Left lobe of liver (tissue), 2 donors: ENCODE data around the gene DLL1. TPM values are rescaled to one million over a fixed set of nuclear protein-coding genes. Genes with fewer than 3 reads are reported as not detected.

Source experiments
- ATAC-seq: fragments of 200-7000 bp; cut with Tn5 transposase; one replicate; pipeline ENCODE4 v1.9.1; 2020; ENCODE audit warnings: mild to moderate bottlenecking, moderate library complexity
- DNase-seq: peaks from one replicate; pipeline ENCODE4 v3.0.0-alpha.2; 2020; ENCODE audit warnings: low spot score
- total RNA-seq: library from RNA; stranded (reverse); gene quantifications from one replicate; pipeline ENCODE4 v1.2.1, GENCODE V29; 2021
- donor health status: DM: no; HTN: no; CAD: no; lungs with moderate emphysema.
- donor health status: DM: no; HTN: yes; CAD: no.

DLL1 gene
- total RNA-seq, 1 donor from 2014 or later: 4.9 TPM

DNA sequence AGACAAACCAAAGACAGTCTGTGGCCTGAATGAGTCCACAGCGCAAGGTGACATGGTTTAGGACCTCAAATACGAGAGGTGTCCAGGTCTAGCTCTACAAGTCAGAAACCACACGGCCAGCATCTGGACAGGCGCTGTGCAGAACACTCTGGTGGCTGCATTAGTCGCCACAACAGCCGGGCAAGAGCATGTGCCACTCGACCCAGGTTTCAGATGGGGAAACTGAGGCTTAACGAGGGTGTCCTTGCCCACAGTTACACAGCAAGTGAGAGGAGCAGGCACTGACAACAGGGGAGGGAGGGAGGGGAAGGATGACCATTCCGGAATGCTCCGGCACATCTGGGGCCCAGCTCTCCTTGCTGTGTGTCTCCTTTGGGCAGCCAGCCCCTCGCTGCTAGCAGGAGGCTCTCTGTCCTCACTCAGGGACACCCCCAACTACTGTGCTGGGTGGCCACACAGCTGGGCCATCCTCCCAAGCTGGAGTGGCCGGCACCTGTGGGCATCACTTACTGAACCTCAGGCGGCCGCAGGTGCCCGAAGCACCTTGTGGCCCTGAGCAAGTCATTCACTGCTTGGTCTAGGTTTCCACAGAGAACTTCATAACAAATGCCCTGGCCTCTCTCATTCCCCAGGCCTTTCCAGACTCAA is 6.6 kb downstream of the DLL1 start:
- no peak for ATAC-seq
- peak; percentile 37 for DNase-seq

GRCh38 chr6:170283212-170284081 is 7.4 kb downstream of the DLL1 start:
- ATAC-seq: no peak
- no peak for DNase-seq

- DNase-seq: no peak
- no peak for ATAC-seq
These were observed 8.2 kb downstream of the DLL1 start for GRCh38 chr6:170282512-170283158.

DNA sequence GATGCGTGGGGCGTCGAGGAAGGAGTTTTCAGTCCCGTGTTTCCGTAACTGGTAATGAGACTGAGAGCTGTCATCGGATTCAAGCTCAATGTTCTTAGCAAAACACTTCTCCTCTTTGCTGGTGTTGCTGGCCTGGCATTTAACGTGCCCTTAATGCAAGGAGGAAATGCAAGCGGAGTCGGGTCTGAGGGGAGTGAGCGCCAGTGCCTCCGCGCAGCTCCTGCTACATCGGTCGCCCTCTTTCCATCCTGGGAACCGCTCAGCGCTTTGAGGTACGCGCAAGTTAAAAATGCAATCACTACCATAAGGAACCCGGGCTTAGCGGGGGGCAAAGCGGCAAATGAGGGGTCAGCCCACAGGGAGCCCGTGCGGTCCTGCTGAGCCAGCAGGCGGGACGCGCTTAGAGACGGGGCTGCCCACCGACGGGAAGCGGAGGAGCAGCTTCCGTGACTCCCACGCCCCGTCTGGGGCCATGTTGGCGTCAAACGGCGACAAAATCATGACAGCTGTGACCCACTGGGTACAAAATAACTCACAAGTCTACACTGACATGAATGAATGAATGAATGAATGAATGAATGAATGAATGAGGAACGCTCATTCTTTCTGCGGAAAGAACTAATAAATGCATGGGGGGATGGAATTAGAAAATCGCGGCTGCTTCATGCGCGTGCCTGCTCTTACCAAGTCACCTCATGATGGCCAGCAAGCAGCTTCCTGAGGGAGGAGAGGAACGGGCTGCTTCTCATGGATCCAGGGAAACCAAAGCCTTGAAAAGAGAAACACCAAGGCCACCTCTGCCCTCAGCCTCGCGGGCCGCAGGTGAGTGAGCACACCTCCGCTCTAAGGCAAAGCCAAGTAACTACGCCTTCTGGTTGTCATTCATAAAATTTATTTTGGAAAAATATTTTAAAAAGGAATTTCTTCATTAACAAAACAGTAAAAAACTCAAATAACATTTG is 9.3 kb downstream of the DLL1 start:
- ATAC-seq: no peak
- no peak for DNase-seq

DNA sequence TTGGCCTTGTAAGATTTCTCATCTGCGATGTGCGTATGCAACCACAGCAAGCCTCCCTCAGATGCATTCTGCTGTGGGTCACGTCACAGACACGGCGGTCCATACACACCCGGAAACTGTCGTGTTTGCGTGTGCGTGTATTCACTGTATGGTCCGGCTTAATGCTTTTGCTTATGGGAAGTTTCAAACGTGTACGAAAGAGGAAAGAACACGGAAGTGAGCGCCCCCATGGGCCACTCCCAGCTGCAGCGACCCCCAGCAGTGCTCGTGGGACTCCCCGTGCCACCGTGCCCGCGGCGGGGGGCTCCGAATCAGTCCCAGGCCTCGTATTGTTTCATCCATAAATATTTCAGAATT is 10.2 kb downstream of the DLL1 start:
- ATAC-seq: no peak
- DNase-seq: no peak

GRCh38 chr6:170279977-170280688 is 10.7 kb downstream of the DLL1 start:
- ATAC-seq: peak; percentile 60
- peak; percentile 72 for DNase-seq

DNA sequence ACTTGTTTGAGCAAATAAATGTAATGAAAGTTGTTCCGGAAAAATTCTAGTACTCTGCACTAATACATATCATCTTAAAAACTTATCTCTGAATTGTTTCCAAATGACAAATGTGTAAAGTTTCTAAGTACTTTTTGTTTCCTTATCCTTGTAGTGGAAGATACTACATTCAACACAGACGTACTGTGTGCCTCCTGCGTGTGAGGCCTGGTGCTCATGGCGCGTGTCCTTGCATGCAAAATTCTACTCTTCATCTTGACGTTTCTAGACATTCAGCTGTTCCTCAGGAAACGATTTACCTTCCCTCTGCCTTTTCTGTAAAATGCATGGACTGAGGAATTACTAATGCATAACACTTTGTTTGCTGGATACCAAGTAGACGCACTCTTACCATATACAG is 11.5 kb downstream of the DLL1 start:
- no peak for ATAC-seq
- DNase-seq: no peak

DNA sequence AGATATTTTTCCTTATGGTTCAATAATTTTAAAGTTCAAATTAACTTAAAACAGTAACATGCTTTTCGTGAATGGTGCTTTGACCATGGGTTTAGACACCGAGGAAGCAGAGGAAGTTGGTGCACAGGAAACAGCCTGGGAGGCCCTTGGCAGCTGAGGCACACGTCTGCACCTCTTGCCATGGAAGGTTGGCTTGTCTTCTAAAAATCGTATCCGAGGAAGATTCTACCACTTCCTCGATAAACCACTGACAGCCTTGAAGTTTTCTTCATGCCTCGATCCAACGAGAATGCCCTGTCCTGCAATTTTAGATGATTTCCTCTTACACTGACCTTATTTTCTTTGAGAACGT is 12.2 kb downstream of the DLL1 start:
- DNase-seq (no peak), ATAC-seq (no peak)

GRCh38 chr6:170277893-170278742 is 12.8 kb downstream of the DLL1 start:
- no peak for ATAC-seq

DNA sequence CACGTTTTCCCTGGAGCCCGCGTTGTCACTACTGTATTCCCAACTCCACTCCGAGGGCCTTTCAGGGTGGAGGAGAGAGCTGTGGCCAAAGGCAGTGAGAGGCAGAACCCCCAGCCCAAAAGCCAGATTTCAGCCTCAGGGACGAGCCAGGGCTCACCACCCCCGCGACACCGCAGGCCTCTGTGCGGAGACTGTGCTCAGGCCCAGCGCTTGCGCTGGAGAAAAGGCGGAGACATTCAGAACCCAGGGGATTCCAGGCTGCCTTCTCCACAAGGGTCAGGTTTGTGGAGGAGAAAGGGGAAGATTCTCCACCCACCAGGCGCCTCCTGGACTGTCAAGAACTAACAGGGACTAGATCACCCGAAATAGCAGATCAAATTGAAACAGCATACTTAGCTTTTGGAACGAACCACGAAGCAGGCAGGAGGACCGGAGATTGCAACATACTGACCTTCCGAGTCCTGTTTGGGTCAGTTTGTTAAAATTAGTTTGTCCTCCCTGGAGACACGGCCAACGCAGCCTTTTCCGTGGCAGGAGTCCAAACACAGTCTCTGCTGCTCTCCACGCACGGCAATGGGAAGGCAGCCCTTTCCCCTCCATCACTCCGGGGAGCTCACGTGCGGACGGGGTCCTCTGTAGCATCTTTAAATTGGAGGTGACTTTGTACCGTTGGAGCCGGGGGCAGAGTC is 14.4 kb downstream of the DLL1 start:
- DNase-seq (peak; percentile 84), ATAC-seq (peak; percentile 72)

More at GRCh38 chr6:170277893-170278742, 12.8 kb downstream of the DLL1 start:
- DNase-seq: no peak

- no peak for DNase-seq
- no peak for ATAC-seq
These were observed 15.9 kb downstream of the DLL1 start for GRCh38 chr6:170274713-170275560.

DNA sequence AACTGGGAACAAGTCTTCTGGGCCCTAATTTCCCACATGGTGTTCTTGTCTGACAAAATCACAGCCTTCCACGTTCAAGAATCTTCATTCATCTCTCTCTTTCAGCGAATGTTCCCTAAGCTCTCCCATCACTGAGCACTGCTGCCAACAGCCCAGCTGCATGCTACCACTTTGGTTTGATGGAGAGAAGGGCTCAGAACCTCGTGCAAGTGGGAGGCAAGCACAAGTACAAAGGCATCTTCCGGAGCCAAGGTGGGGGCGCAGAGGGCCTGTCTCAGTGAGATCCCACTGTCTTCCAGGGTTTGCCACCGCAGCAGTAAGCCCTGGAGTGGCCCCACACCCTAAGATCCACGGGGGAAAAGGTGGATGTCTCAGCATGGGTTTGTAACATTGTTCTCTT is 17.2 kb downstream of the DLL1 start:
- ATAC-seq (no peak), DNase-seq (no peak)

DNA sequence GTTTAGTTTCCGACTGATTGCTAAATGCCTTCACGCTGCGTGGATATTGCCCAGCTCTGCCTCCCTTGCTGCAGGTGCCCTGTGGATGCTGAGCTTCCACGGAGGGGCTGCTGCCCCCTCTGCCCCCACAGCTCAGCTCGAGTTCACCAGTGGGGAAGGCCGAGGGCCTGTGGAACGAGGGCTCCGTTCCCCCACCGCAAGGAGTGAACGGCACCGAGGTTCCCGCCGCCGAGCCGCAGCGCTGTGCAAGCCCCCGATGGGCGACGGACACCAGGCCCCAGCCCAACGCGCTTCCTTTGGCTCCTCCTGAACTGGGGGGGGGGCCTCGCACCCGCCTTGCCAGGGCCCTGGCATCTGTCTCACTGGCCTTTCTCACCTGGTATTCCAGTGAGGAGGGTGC is 17.7 kb downstream of the DLL1 start:
- DNase-seq: no peak
- ATAC-seq: no peak

DNA sequence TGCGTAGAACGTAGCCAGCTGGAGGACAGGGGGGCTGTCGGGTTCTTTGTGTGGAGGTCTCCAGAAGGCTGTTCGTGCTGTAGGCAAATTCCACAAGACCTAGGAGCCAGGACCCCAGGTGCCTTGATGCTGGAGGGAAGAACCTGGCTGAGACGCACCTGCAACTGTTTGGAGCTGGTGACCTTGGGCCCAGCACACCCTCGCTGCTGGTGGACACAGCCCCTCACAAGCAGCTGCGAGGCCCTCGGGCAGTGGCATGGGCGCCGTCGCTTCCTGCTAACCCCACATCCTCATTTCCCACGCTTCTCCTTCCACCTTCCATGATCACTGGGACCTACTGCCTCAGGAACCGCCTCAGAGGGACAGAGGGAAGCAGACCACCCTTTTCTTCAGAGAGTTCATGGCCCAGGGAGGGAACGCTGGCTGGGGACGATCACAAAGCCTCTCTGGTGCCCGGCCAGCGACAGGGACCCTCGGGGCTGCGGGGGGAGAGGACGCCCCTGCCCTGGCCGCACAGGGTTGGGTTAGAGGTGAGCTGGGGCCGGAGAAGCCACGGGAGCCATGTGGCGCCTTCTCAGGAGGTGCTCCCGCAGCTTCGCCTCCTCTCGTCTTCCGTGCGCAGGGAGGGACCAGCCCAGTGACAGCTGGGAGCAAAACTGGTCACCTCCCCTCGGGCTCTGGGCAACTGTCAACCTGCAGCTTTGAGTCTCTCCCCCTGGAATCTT is 18.4 kb downstream of the DLL1 start:
- DNase-seq: no peak
- no peak for ATAC-seq

DNA sequence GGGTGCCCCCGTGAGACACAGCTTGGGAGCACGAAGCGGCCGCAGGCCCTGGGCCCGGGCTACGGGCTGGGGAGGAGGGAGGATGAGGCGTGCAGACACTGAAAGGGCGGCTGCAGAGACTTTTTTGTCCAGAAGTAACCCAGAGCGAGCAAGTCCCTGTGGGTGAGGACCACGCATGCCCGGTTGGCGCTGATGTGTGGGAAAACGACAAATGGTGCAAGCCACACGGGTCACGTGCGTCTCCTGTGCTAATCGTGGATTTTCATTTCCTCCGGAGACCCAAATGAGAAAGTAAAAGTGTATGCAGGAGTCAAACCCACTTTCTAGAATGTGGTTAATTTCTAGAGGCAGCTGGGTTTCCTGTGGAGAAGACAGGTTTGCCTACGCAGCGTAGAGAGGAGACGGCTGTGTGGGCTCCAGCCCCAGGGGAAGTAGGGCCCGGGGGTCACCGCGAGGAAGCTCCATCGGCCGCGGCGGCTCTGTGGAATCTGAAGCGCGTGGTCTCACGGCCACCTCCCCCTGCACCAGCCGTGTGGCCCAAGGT is 19.0 kb downstream of the DLL1 start:
- ATAC-seq: peak; percentile 32
- no peak for DNase-seq

- DNase-seq (no peak), ATAC-seq (no peak)
These were observed 19.8 kb downstream of the DLL1 start for GRCh38 chr6:170270984-170271593.
